Muscle layer of duodenum (tissue), 2 donors: ENCODE results near the gene MALAT1.
A peak's percentile ranks its signal among the peaks of the same experiment; 100 is the strongest.
"Not testable (repeated sequence)": the region's sequence is repeated elsewhere in the genome, so short reads cannot be mapped to it uniquely, and the experiment has no call there.

ENCODE experiments used
- H3K27ac ChIP-seq: one replicate; pipeline ENCODE4 v1.7.0; 2013; ENCODE audit warnings: mild to moderate bottlenecking, low read length
- H3K27me3 ChIP-seq: one replicate; pipeline ENCODE4 v1.7.0; 2013; ENCODE audit warnings: low read depth, mild to moderate bottlenecking, control low read depth, low read length
- H3K36me3 ChIP-seq, 2 donors: one replicate each; pipeline ENCODE4 v1.7.0; 2013; ENCODE audit warnings: low read length in 2 of 2, control low read depth in 1 of 2, mild to moderate bottlenecking in 1 of 2; ENCODE audit not compliant: insufficient read depth in 2 of 2, control insufficient read depth in 1 of 2
- H3K4me1 ChIP-seq, 2 donors: one replicate each; pipeline ENCODE4 v1.7.0; 2013; ENCODE audit warnings: low read length in 2 of 2, mild to moderate bottlenecking in 2 of 2, control low read depth in 1 of 2, moderate library complexity in 1 of 2; ENCODE audit not compliant: insufficient read depth in 2 of 2, control insufficient read depth in 1 of 2
- H3K4me3 ChIP-seq, 2 donors: one replicate each; pipeline ENCODE4 v1.7.0; 2013; ENCODE audit warnings: low read length in 2 of 2, low read depth in 1 of 2, mild to moderate bottlenecking in 1 of 2
- H3K9me3 ChIP-seq, 2 donors: one replicate each; pipeline ENCODE4 v1.7.0; 2013; ENCODE audit warnings: low read length in 2 of 2, control low read depth in 1 of 2, mild to moderate bottlenecking in 1 of 2; ENCODE audit not compliant: control insufficient read depth in 1 of 2
- donor health status: healthy.

Gene MALAT1

DNA sequence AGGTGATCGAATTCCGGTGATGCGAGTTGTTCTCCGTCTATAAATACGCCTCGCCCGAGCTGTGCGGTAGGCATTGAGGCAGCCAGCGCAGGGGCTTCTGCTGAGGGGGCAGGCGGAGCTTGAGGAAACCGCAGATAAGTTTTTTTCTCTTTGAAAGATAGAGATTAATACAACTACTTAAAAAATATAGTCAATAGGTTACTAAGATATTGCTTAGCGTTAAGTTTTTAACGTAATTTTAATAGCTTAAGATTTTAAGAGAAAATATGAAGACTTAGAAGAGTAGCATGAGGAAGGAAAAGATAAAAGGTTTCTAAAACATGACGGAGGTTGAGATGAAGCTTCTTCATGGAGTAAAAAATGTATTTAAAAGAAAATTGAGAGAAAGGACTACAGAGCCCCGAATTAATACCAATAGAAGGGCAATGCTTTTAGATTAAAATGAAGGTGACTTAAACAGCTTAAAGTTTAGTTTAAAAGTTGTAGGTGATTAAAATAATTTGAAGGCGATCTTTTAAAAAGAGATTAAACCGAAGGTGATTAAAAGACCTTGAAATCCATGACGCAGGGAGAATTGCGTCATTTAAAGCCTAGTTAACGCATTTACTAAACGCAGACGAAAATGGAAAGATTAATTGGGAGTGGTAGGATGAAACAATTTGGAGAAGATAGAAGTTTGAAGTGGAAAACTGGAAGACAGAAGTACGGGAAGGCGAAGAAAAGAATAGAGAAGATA, at the start of gene MALAT1:
Gene MALAT1 (plus strand): TSS at position 69 of the 736 bp plus-strand sequence.
- Histone ChIP-seq H3K4me1 (peaks cover 4 to 15% of the 10 kb centered on the region in 2 donors), H3K4me3 (peak within 1 kb of the TSS; percentile 91 to 96), H3K27ac (peak within 1 kb of the TSS; percentile 100), H3K9me3 (no peaks in the 10 kb centered on the region), H3K36me3 (peaks cover 39 to 54% of the 10 kb centered on the region in 2 donors), H3K27me3 (no peaks in the 10 kb centered on the region)

GRCh38 chr11:65451301-65451700, 47.5 kb upstream of the MALAT1 start:
- not testable (repeated sequence) for H3K27ac ChIP-seq, H3K4me3 ChIP-seq, H3K27me3 ChIP-seq, H3K9me3 ChIP-seq, H3K4me1 ChIP-seq, H3K36me3 ChIP-seq

GRCh38 chr11:65452259-65452658, 46.6 kb upstream of the MALAT1 start:
- not testable (repeated sequence) for H3K36me3 ChIP-seq, H3K4me1 ChIP-seq, H3K27me3 ChIP-seq, H3K27ac ChIP-seq, H3K9me3 ChIP-seq, H3K4me3 ChIP-seq

DNA sequence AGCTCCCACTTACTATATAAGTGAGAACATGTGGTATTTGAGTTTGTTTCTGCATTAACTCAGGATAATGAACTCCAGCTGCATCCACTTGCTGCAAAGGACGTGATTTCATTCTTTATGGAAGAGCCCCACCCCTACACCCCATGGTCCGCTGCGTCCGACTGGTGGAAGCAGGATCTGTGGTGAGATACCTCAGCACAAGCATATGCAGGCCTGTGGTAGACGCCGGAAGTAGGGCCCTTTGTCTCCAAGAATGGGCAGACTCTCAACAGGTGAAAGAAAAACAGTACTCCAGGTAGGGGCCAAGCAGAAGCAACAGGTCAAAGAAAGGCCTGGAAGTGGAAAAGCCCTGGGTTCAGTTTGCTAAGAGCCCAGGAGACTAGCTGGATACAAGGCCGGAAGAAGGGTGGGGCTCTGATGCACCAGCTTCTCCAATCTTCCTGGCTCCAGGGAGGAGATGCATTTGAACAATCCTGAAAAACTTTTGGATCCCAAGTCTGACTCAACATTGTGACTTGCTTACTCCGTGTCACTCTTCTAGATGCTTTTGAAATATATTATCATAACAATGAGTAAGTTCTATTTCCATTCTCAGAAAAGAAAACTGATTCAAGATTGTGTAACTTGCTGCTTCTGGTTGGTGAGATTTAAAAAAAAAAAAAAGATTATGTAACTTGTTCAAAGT, 45.9 kb upstream of the MALAT1 start:
- Histone ChIP-seq H3K4me3 (no peak overlapping the region), H3K27ac (no peak overlapping the region)

DNA sequence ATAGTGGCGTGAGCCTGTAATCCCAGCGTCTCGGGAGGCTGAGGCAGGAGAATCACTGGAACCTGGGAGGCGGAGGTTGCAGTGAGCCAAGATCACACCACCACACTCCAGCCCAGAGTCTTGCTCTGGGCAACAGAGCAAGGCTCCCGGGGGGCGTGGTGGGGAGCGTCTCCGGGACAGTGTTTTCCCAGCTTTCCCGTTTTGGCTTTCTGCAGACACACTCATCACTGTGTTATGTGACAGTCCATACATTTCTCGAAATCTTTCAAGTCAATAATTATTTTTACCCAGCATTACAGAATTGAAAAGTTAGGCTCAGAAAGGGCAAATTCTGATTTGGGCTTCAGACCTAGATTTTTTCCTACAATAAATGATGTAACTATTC, 44.5 kb upstream of the MALAT1 start:
- Histone ChIP-seq H3K4me1 (peaks cover 0 to 4% of the 10 kb centered on the region in 2 donors), H3K9me3 (no peaks in the 10 kb centered on the region), H3K27me3 (no peaks in the 10 kb centered on the region), H3K36me3 (no peaks in the 10 kb centered on the region), H3K27ac (peak overlapping the region; percentile 85), H3K4me3 (peak overlapping the region; percentile 54 to 65)

More for the DNA sequence above, 45.9 kb upstream of the MALAT1 start:
- H3K4me1 ChIP-seq, result peaks cover 0 to 4% of the 10 kb centered on the region in 2 donors
- H3K36me3 ChIP-seq, result no peaks in the 10 kb centered on the region
- H3K9me3 ChIP-seq, result no peaks in the 10 kb centered on the region
- no peaks in the 10 kb centered on the region for H3K27me3 ChIP-seq

DNA sequence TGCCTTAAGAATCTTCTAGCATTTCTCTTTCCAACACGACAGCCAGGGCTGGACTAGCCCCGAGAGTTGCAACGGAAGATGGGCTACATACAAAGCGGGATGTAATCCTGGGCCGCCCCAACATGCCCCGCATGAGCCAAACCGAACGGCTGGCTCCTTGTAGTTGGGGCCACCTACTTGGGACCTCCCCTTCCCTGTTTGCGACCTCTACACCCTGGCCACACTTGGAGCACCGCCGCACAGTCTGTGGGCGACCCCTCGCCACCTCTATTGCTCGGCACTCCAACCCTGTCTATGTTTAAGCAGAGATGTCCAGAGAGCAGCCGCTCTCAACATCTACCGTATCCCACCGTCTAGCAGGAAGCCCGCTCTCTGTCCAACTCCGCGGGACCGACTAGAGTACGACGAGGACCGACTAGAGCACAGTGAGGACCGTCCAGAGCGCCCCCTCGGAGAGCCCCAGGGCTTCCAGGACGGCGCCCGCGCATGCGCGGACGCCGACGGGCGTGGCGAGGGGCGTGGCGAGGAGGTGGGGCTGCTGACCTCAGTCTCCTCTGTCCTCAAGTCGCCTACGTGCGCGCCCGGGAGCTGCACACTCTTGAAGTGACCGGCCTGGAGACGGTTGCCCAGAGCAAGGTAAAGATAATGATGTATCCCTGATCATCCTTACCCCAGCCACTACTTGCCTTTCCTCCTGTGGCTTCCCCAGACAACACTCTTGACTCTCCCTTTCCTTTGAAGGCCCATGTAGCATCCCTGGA, 44.0 kb upstream of the MALAT1 start:
- Histone ChIP-seq H3K27me3 (no peaks in the 10 kb centered on the region), H3K36me3 (no peaks in the 10 kb centered on the region), H3K4me1 (peaks cover 0 to 4% of the 10 kb centered on the region in 2 donors), H3K27ac (peak overlapping the region; percentile 85), H3K4me3 (peak overlapping the region; percentile 54 to 65), H3K9me3 (no peaks in the 10 kb centered on the region)

GRCh38 chr11:65456418-65456817, 42.4 kb upstream of the MALAT1 start:
- Histone ChIP-seq H3K4me3 (no peak overlapping the region), H3K36me3 (no peaks in the 10 kb centered on the region), H3K27ac (no peak overlapping the region), H3K27me3 (no peaks in the 10 kb centered on the region), H3K9me3 (no peaks in the 10 kb centered on the region), H3K4me1 (peaks cover 0 to 4% of the 10 kb centered on the region in 2 donors)

DNA sequence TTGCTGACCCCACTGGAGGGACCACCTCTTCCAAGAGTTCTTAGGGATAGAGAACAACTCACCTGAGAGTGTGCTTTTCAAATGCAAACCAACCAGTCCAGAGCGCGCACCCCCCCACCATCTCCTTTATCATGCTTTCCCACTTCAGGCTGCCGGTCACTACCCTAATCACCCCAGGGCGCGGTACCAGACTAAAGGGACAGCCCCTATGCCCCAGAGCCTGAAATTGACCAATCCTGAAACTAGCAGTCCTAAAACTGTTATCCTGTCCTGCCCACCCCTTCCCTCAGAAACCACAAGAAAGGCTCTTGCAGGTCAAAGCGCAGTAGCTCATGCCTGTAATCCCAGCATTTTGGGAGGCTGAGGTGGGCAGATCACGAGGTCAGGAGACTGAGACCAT, 39.3 kb upstream of the MALAT1 start:
- Histone ChIP-seq H3K9me3 (no peaks in the 10 kb centered on the region), H3K27ac (no peak overlapping the region), H3K4me1 (peaks cover 0 to 4% of the 10 kb centered on the region in 2 donors), H3K36me3 (no peaks in the 10 kb centered on the region), H3K27me3 (no peaks in the 10 kb centered on the region), H3K4me3 (no peak overlapping the region)

GRCh38 chr11:65465471-65465870, 33.4 kb upstream of the MALAT1 start:
- H3K4me1 ChIP-seq, H3K27me3 ChIP-seq, H3K4me3 ChIP-seq, H3K27ac ChIP-seq, H3K36me3 ChIP-seq, H3K9me3 ChIP-seq: not testable (repeated sequence)

DNA sequence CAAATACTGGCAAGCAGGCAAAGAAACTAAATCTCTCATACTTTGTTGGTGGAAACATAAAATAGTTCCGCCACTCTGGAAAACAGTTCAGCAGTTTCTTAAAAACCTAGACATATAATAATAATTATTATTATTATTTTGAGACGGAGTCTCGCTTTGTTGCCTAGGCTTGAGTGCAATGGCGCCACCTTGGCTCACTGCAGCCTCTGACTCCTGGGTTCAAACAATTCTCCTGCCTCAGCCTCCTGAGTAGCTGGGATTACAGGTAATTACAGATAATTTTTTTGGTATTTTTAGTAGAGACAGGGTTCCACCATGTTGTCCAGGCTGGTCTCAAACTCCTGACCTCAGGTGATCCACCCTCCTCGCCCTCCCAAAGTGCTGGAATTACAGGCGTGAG, 31.5 kb upstream of the MALAT1 start:
- H3K9me3 ChIP-seq, H3K27me3 ChIP-seq, H3K4me3 ChIP-seq, H3K4me1 ChIP-seq, H3K27ac ChIP-seq, H3K36me3 ChIP-seq: not testable (repeated sequence)

DNA sequence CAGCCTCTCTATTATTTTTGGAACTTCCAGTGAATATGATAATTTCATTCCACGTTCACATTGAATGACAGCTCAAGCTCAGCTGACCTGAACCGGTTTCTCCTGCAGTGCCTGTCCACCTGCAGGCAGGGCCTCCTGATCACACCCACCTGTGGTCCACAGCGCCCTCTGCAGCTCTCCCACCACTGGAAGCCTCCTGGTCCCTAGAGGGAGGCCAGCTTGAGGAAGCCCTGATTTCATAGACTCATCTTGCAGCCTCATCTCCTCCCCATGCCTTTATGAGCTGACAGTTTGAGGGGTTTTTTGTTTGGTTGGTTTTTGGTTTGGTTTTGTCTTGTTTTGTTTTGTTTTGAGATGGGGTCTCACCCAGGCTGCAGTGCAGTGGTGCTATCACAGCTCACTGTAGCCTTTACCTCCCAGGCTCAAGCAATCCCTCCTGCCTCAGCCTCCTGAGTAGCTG, 29.9 kb upstream of the MALAT1 start:
- no peak overlapping the region for H3K27ac ChIP-seq

More for the DNA sequence above, 29.9 kb upstream of the MALAT1 start:
- H3K4me1 ChIP-seq, result peaks cover 3 to 7% of the 10 kb centered on the region in 2 donors
- H3K27me3 ChIP-seq, result no peaks in the 10 kb centered on the region
- H3K9me3 ChIP-seq, result no peaks in the 10 kb centered on the region
- peaks cover 0 to 4% of the 10 kb centered on the region in 2 donors for H3K36me3 ChIP-seq
- H3K4me3 ChIP-seq, result no peak overlapping the region
